Skeletal muscle tissue (tissue), 4 donors: Measurements from ENCODE around the gene TRIM45. TPM values are rescaled to one million over a fixed set of nuclear protein-coding genes. Genes with fewer than 3 reads are reported as not detected.

ENCODE experiments used
- H3K27ac ChIP-seq: one replicate; pipeline ENCODE4 v1.7.0; 2013; ENCODE audit warnings: mild to moderate bottlenecking, low read depth, low read length, inconsistent platforms
- H3K27me3 ChIP-seq, 3 donors: one replicate each; pipeline ENCODE4 v1.7.0; 2013; ENCODE audit warnings: low read length in 3 of 3; ENCODE audit not compliant: control insufficient read depth in 3 of 3, insufficient read depth in 3 of 3
- H3K36me3 ChIP-seq, 3 donors: one replicate each; pipeline ENCODE4 v1.7.0; 2013; ENCODE audit warnings: low read length in 3 of 3; ENCODE audit not compliant: control insufficient read depth in 3 of 3, insufficient read depth in 3 of 3
- H3K4me1 ChIP-seq, 3 donors: one replicate each; pipeline ENCODE4 v1.7.0; 2013; ENCODE audit warnings: low read length in 3 of 3, mild to moderate bottlenecking in 3 of 3; ENCODE audit not compliant: control insufficient read depth in 3 of 3, insufficient read depth in 3 of 3
- H3K4me3 ChIP-seq, 3 donors: one replicate each; pipeline ENCODE4 v1.7.0; 2013; ENCODE audit warnings: low read length in 3 of 3
- H3K9ac ChIP-seq, 3 donors: one replicate each; pipeline ENCODE4 v1.7.0; 2013; ENCODE audit warnings: low read length in 3 of 3, mild to moderate bottlenecking in 3 of 3, moderate library complexity in 2 of 3, low read depth in 1 of 3
- H3K9me3 ChIP-seq, 3 donors: one replicate each; pipeline ENCODE4 v1.7.0; 2013; ENCODE audit warnings: low read length in 3 of 3; ENCODE audit not compliant: control insufficient read depth in 3 of 3
- total RNA-seq: library from RNA; depleted of rRNA; stranded (reverse); fragments of >200 nt; gene quantifications from one replicate; pipeline ENCODE4 v1.2.3, GENCODE V29; 2014
- donor health status: Osteomylitis.

The TRIM45 gene
- total RNA-seq, 1 donor from 2014 or later: 7.3 TPM

GRCh38 chr1:117136749-117137148 lies 15.2 kb upstream of the TRIM45 start:
- Histone ChIP-seq H3K4me1 (no peaks in the 10 kb centered on the region), H3K9me3 (no peaks in the 10 kb centered on the region), H3K36me3 (no peaks in the 10 kb centered on the region), H3K9ac (no peak overlapping the region), H3K27ac (no peak overlapping the region), H3K4me3 (no peak overlapping the region), H3K27me3 (peaks cover 0 to 2% (median 0%) of the 10 kb centered on the region in 3 donors)

GRCh38 chr1:117135329-117135728 lies 13.8 kb upstream of the TRIM45 start:
- no peaks in the 10 kb centered on the region for H3K36me3 ChIP-seq
- H3K27ac ChIP-seq: no peak overlapping the region
- H3K27me3 ChIP-seq: peaks cover 0 to 2% (median 0%) of the 10 kb centered on the region in 3 donors
- no peak overlapping the region for H3K9ac ChIP-seq
- H3K9me3 ChIP-seq: no peaks in the 10 kb centered on the region
- H3K4me1 ChIP-seq: no peaks in the 10 kb centered on the region
- H3K4me3 ChIP-seq: no peak overlapping the region

DNA sequence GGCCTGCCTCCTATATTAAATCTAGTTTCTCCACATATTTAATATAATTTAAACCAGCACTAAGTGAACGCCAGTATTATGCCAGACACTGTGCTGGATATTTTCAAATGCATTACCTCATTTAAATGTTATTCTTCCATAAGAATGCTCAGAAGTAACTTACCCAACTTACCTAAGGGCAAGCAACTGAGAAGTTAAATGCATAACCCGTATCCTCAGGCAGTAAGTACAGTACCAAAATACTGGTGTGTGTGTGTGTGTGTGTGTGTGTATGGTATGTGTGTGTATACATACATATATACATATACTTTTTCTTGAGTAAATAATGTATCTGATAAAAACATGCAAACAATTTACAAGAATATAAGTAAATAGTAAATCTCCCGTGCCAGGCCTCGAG lies 9.0 kb upstream of the TRIM45 start:
- Histone ChIP-seq H3K9ac (no peak overlapping the region), H3K4me3 (no peak overlapping the region), H3K27ac (no peak overlapping the region)

GRCh38 chr1:117128323-117129079 lies 7.0 kb upstream of the TRIM45 start:
- H3K9ac ChIP-seq: peak overlapping the region in 1 of 3 donors; percentile 47
- H3K27ac ChIP-seq: no peak overlapping the region
- no peaks in the 10 kb centered on the region for H3K27me3 ChIP-seq
- no peak overlapping the region for H3K4me3 ChIP-seq
- H3K36me3 ChIP-seq: no peaks in the 10 kb centered on the region
- peaks cover 2 to 14% (median 9%) of the 10 kb centered on the region in 3 donors for H3K4me1 ChIP-seq
- H3K9me3 ChIP-seq: no peaks in the 10 kb centered on the region

More for the DNA sequence above, 9.0 kb upstream of the TRIM45 start:
- Histone ChIP-seq H3K4me1 (peaks cover 0 to 6% (median 0%) of the 10 kb centered on the region in 3 donors), H3K36me3 (no peaks in the 10 kb centered on the region), H3K27me3 (peaks cover 0 to 2% (median 0%) of the 10 kb centered on the region in 3 donors), H3K9me3 (no peaks in the 10 kb centered on the region)

- no peaks in the 10 kb centered on the region for H3K9me3 ChIP-seq
- H3K4me3 ChIP-seq: no peak overlapping the region
- no peak overlapping the region for H3K9ac ChIP-seq
- H3K27ac ChIP-seq: no peak overlapping the region
- no peaks in the 10 kb centered on the region for H3K36me3 ChIP-seq
- H3K4me1 ChIP-seq: peaks cover 2 to 18% (median 13%) of the 10 kb centered on the region in 3 donors
- H3K27me3 ChIP-seq: no peaks in the 10 kb centered on the region
Measured at GRCh38 chr1:117127795-117128194, 6.2 kb upstream of the TRIM45 start.

DNA sequence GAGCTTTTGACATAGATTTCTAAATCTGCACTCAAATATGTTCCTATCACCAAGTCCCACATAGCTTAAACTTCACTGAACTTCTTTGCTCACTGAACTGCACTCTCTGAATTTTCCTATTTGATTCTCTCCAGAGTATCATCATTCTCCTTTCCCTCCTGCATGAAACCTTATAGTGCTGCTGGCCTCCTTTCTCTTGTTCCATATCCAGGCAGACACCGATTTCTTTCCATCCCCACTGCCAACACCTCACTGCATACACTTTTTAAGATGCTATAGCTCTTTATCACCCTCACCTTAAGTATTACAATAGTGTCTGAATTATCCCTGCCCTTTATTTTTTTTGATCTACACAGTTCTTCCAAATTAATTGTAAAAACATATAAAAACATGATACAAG lies 3.1 kb upstream of the TRIM45 start:
- Histone ChIP-seq H3K4me1 (peaks cover 20 to 44% (median 35%) of the 10 kb centered on the region in 3 donors), H3K36me3 (no peaks in the 10 kb centered on the region), H3K4me3 (no peak overlapping the region), H3K9ac (no peak overlapping the region), H3K27ac (peak overlapping the region; percentile 10), H3K27me3 (no peaks in the 10 kb centered on the region), H3K9me3 (no peaks in the 10 kb centered on the region)

- Histone ChIP-seq H3K4me1 (peaks cover 26 to 52% (median 48%) of the 10 kb centered on the region in 3 donors), H3K36me3 (no peaks in the 10 kb centered on the region), H3K4me3 (no peak overlapping the region), H3K27ac (no peak overlapping the region), H3K9me3 (no peaks in the 10 kb centered on the region), H3K27me3 (no peaks in the 10 kb centered on the region), H3K9ac (no peak overlapping the region)
Measured at GRCh38 chr1:117123274-117123673, 1.7 kb upstream of the TRIM45 start.

DNA sequence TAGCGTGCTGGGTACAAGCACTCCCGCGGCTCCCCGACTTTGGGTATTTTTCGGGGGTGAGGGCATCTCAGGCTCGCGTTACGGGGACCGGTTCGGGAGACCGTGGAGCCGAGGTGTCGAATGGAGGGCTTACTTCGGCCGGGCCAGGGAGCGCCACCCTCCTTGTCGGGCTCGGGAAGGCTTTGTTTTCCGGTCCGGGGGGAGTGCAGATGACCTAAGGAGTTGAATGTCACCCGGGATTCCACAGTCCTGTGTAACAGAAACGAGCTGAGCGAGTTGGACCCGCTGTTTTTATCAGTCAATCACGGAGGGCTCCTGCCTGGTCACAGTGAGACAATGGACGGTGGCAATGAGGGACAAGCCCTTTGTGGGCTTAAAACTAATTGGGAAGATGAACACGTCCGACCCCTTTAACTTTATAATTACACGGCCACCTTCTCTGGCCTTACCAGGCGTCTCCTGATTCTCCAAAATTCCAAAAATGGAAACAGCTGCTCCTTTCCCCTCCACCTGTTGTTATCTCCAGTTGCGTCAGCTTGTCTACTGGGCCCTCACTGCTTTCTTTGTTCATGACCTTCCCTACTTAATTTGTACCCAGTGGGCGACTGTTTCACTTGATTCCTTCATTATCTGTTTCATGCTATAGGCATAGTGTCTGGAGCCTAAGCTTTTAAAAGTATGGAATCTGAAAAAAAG lies 929 bp upstream of the TRIM45 start:
- Histone ChIP-seq H3K9me3 (no peaks in the 10 kb centered on the region), H3K4me3 (peak overlapping the region; percentile 89 to 96 (median 90)), H3K36me3 (peaks cover 0 to 4% (median 0%) of the 10 kb centered on the region in 3 donors), H3K27ac (peak overlapping the region; percentile 94), H3K27me3 (no peaks in the 10 kb centered on the region), H3K4me1 (peaks cover 34 to 56% (median 53%) of the 10 kb centered on the region in 3 donors), H3K9ac (peak overlapping the region; percentile 85 to 95 (median 95))

DNA sequence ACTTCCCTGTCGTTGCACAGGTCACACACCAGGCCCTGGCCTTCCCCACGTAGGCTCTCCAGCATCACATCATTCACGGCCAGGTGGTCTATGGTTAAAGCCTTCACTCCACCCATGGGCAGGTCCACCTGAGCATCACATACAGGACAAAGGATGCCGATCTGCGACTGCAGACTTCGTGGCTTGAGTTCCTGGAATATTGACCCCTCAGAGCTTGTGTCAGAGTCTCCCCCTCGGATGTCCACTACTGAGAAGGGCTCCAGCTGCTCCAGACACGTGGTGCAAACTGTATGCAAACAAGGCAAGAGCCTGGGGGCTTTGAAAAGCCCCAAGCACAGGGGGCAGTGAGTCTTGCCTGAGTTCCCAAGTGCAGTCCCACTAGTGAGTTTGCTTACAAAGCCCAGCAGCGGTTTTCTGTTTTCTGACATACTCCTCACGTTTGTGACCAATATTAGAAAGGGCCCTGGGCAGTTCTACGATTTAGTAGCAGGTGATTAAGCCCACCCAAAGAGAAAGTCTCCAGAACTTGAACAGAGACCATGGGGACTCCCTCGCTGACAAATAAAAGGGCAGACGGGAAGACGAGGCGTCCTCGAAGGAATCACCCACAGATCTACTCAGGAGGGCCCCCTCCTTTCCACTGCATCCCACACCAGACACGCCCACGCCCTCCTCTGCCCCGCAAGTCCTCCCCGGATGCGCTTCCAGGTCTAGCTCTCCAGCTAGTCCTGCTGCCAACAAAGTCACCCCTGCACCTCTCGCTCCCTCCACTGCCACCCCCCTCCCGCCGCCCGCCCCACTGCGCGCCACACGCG lies 568 bp downstream of the TRIM45 start:
- peak overlapping the region; percentile 73 to 85 (median 81) for H3K4me3 ChIP-seq
- peak overlapping the region; percentile 94 for H3K27ac ChIP-seq
- H3K9ac ChIP-seq: peak overlapping the region; percentile 68 to 95 (median 85)
- peaks cover 0 to 8% (median 1%) of the 10 kb centered on the region in 3 donors for H3K36me3 ChIP-seq
- peaks cover 43 to 65% (median 63%) of the 10 kb centered on the region in 3 donors for H3K4me1 ChIP-seq
- no peaks in the 10 kb centered on the region for H3K9me3 ChIP-seq
- no peaks in the 10 kb centered on the region for H3K27me3 ChIP-seq
